Neutrophil (primary cell): ENCODE results near the gene RIOK3.

ENCODE experiments used
- H3K27ac ChIP-seq: fragments of 200-600 bp; sonication (generic); 2 replicates; pipeline ENCODE4 v1.5.1; 2016; ENCODE audit warnings: mild to moderate bottlenecking, moderate library complexity
- H3K27me3 ChIP-seq: fragments of 200-600 bp; sonication (generic); 2 replicates; pipeline ENCODE4 v1.6.0; 2016; ENCODE audit warnings: mild to moderate bottlenecking
- H3K36me3 ChIP-seq: fragments of 200-600 bp; sonication (generic); 2 replicates; pipeline ENCODE4 v1.5.1; 2017
- H3K4me1 ChIP-seq, 2 experiments: fragments of 200-600 bp in 1 of 2; sonication (generic) in 1 of 2; 1 replicate in 1 of 2; 2 replicates in 1 of 2; pipeline versions ENCODE4 v1.5.1 to v1.6.1; 2013 to 2016; ENCODE audit warnings: low read depth in 1 of 2, low read length in 1 of 2, mild to moderate bottlenecking in 1 of 2, moderate library complexity in 1 of 2; ENCODE audit not compliant: control insufficient read depth in 1 of 2, insufficient read depth in 1 of 2
- H3K4me3 ChIP-seq, 2 experiments: fragments of 200-600 bp in 1 of 2; sonication (generic) in 1 of 2; 1 replicate in 1 of 2; 2 replicates in 1 of 2; pipeline ENCODE4 v1.5.1; 2013 to 2016; ENCODE audit warnings: low read depth in 1 of 2, low read length in 1 of 2, mild to moderate bottlenecking in 1 of 2, moderate library complexity in 1 of 2
- H3K9me3 ChIP-seq: fragments of 200-600 bp; sonication (generic); 2 replicates; pipeline ENCODE4 v1.5.1; 2016
- CTCF ChIP-seq: fragments of 200-600 bp; sonication (generic); IDR thresholded peaks from 2 replicates; pipeline ENCODE4 v1.5.1; 2016; ENCODE audit warnings: antibody characterized with exemption

RIOK3 gene

GRCh38 chr18:23460285-23461273 lies 7.5 kb downstream of the RIOK3 start:
- no peaks in the 10 kb centered on the region for H3K9me3 ChIP-seq
- peak overlapping the region; percentile 83 for H3K27ac ChIP-seq
- no peak for TF ChIP-seq CTCF

GRCh38 chr18:23462876-23463275 lies 9.8 kb downstream of the RIOK3 start:
- Histone ChIP-seq H3K36me3 (peaks cover 59% of the 10 kb centered on the region), H3K27ac (peak overlapping the region; percentile 43), H3K4me1 (peaks cover 38 to 42% of the 10 kb centered on the region in 2 experiments), H3K27me3 (no peaks in the 10 kb centered on the region), H3K9me3 (no peaks in the 10 kb centered on the region), H3K4me3 (no peak overlapping the region)
- no peak for TF ChIP-seq CTCF

More at GRCh38 chr18:23460285-23461273, 7.5 kb downstream of the RIOK3 start:
- peaks cover 46% of the 10 kb centered on the region for H3K36me3 ChIP-seq
- H3K4me3 ChIP-seq: peak overlapping the region in 1 of 2 experiments; percentile 7
- H3K27me3 ChIP-seq: no peaks in the 10 kb centered on the region
- H3K4me1 ChIP-seq: peaks cover 60 to 62% of the 10 kb centered on the region in 2 experiments

- H3K9me3 ChIP-seq: no peaks in the 10 kb centered on the region
- H3K4me1 ChIP-seq: no peaks in the 10 kb centered on the region
- H3K27ac ChIP-seq: no peak overlapping the region
- TF ChIP-seq CTCF: no peak
- H3K27me3 ChIP-seq: no peaks in the 10 kb centered on the region
- peaks cover 97% of the 10 kb centered on the region for H3K36me3 ChIP-seq
- no peak overlapping the region for H3K4me3 ChIP-seq
These were observed 15.8 kb downstream of the RIOK3 start for GRCh38 chr18:23468753-23469459.

GRCh38 chr18:23470620-23471387 lies 17.7 kb downstream of the RIOK3 start:
- TF ChIP-seq CTCF: no peak
- Histone ChIP-seq H3K4me1 (no peaks in the 10 kb centered on the region), H3K4me3 (no peak overlapping the region), H3K36me3 (peaks cover 97% of the 10 kb centered on the region), H3K27me3 (no peaks in the 10 kb centered on the region), H3K27ac (peak overlapping the region; percentile 10), H3K9me3 (no peaks in the 10 kb centered on the region)

- Histone ChIP-seq H3K36me3 (peaks cover 97% of the 10 kb centered on the region), H3K4me3 (no peak overlapping the region), H3K27ac (peak overlapping the region; percentile 4), H3K27me3 (no peaks in the 10 kb centered on the region), H3K9me3 (no peaks in the 10 kb centered on the region), H3K4me1 (no peaks in the 10 kb centered on the region)
- TF ChIP-seq CTCF: no peak
These were observed 18.4 kb downstream of the RIOK3 start for GRCh38 chr18:23471486-23471885.
